NCI-H226 (cell line): ENCODE results near the gene PLXNA3.

Source experiments
- DNase-seq: peaks from one replicate; pipeline ENCODE4 v3.0.0-alpha.2; 2015

PLXNA3 gene

GRCh38 chrX:154460326-154460725 is 2.2 kb downstream of the PLXNA3 start:
- no peak for DNase-seq

GRCh38 chrX:154462396-154462795 is 4.3 kb downstream of the PLXNA3 start:
- no peak for DNase-seq

GRCh38 chrX:154463611-154464220 is 5.6 kb downstream of the PLXNA3 start:
- DNase-seq = no peak

DNA sequence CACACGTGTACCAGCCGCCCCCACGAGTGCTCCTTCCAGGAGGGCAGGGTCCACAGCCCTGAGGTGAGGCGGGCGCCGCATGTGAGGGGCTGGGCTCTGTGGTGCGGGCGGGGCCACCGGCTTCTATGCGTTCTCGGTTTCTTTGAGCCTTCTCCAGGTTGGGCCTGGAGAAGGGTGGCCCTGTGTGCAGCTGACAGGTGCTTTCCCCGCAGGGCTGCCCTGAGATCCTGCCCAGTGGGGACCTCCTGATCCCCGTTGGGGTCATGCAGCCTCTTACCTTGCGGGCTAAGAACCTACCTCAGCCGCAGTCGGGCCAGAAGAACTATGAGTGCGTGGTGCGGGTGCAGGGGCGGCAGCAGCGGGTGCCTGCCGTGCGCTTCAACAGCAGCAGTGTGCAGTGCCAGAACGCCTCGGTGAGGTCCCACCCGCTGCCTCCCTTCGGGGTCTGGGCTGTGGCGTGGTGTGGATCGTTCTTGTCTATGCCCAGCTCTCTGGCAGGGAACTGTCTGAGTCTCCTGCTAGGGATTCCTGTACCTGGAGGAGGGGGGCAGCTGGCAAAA is 6.8 kb downstream of the PLXNA3 start:
- DNase-seq = no peak

DNA sequence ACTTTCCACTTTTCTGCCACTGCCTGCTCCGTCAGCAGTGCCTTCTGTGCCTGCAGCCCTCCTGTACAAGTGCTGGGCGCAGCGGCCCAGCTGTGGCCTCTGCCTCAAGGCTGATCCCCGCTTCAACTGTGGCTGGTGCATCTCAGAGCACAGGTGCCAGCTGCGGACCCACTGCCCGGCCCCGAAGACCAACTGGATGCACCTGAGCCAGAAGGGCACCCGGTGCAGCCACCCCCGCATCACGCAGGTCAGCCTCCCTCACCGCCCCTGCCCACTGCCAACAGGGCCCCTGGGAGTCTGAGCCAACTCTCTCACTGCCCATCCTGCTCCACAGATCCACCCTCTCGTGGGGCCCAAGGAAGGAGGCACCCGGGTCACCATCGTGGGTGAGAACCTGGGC is 7.5 kb downstream of the PLXNA3 start:
- DNase-seq = no peak

DNA sequence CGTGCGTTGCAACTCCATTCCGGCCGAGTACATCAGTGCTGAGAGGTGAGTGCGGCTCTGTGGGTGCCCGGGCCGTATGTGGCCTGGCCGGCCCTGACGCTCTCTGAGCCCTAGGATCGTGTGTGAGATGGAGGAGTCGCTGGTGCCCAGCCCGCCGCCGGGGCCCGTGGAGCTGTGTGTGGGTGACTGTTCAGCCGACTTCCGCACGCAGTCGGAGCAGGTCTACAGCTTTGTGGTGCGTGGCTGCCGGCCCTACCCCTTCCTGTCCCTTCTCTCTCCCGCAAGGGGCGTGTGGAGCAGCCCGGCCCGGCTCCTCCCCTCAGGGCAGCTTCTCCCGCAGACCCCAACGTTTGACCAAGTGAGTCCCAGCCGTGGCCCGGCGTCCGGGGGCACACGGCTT is 8.0 kb downstream of the PLXNA3 start:
- DNase-seq = no peak

DNA sequence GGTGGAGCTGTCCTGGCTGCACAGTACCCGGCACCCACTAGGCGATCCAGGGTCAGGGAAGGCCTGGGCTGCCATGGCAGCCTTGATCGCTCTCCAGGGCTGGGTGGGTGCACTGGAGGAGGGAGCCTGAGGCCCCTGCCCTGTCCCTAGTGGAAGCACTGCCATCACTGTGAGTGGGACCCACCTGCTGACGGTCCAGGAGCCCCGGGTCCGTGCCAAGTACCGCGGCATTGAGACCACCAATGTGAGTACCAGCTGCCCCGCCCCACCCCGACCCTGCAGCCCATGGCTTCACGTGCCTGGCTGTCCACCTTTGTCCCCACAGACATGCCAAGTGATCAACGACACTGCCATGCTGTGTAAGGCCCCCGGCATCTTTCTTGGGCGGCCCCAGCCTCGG is 8.8 kb downstream of the PLXNA3 start:
- DNase-seq = no peak

GRCh38 chrX:154467556-154467955 is 9.5 kb downstream of the PLXNA3 start:
- no peak for DNase-seq

- no peak for DNase-seq
These were observed 10.1 kb downstream of the PLXNA3 start for GRCh38 chrX:154468217-154468616.

DNA sequence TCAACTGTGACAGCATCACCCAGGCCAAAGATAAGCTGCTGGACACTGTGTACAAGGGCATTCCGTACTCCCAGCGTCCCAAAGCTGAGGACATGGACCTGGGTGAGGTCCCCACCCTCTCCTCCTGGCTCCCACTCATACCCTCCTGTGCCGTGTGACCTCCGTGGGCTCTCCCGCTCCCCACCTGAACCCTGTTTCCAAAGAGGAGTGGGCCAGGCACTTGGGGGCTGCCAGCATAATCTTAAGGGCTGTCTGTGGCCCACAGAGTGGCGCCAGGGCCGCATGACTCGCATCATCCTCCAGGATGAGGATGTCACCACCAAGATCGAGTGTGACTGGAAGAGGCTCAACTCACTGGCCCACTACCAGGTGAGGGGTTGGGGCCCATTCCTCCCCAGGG is 11.0 kb downstream of the PLXNA3 start:
- no peak for DNase-seq

DNA sequence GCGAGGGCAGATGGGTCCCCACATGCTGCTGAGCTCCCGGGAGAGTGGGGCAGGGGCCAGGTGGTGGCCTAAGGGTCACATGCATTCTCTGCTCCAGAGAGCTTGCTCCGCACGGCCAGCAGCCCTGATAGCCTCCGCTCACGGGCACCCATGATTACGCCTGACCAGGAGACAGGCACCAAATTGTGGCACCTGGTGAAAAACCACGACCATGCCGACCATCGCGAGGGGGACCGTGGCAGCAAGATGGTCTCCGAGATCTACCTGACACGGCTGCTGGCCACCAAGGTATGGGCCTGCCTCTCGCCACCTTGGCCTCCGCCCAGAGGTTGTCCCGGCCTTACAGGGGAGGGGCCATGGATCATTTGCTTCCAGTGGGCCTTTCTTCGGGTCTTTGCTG is 11.8 kb downstream of the PLXNA3 start:
- no peak for DNase-seq

DNA sequence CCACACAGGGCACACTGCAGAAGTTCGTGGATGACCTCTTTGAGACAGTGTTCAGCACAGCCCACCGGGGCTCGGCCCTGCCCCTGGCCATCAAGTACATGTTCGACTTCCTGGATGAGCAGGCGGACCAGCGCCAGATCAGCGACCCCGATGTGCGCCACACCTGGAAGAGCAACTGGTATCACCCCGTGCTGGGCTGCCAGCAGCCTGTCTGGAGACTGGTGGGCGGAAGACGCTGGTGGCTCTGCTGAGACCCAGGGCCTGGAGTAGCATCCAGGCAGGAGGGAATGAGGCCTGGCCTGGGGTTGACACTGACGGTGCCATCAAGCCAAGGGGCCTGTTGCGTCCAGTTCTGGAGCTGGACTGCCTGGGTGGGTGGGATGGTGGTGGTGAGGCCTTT is 12.4 kb downstream of the PLXNA3 start:
- DNase-seq = no peak

DNA sequence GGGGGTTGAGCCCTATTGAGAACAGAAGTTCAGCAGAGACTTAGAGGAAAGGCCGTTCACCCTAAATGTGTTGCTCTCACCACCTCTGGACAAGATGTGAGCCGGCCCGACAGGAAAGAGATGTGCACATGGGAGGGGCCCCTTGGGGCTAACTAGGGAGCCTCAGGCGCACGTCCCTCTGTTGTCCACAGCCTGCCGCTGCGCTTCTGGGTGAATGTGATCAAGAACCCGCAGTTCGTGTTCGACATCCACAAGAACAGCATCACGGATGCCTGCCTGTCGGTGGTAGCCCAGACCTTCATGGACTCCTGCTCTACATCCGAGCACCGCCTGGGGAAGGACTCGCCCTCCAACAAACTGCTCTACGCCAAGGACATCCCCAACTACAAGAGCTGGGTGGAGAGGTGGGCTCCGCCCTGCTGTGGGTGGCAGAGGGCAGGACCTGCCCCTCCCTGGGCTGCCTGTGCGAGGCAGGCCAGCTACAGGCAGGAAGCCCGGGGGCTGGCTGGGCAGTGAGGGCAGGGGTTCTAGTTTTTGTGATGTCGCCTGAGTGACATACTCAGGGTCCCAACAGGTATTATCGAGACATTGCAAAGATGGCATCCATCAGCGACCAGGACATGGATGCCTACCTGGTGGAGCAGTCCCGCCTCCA is 13.0 kb downstream of the PLXNA3 start:
- DNase-seq = no peak

GRCh38 chrX:154471839-154472684 is 14.0 kb downstream of the PLXNA3 start:
- DNase-seq = no peak

DNA sequence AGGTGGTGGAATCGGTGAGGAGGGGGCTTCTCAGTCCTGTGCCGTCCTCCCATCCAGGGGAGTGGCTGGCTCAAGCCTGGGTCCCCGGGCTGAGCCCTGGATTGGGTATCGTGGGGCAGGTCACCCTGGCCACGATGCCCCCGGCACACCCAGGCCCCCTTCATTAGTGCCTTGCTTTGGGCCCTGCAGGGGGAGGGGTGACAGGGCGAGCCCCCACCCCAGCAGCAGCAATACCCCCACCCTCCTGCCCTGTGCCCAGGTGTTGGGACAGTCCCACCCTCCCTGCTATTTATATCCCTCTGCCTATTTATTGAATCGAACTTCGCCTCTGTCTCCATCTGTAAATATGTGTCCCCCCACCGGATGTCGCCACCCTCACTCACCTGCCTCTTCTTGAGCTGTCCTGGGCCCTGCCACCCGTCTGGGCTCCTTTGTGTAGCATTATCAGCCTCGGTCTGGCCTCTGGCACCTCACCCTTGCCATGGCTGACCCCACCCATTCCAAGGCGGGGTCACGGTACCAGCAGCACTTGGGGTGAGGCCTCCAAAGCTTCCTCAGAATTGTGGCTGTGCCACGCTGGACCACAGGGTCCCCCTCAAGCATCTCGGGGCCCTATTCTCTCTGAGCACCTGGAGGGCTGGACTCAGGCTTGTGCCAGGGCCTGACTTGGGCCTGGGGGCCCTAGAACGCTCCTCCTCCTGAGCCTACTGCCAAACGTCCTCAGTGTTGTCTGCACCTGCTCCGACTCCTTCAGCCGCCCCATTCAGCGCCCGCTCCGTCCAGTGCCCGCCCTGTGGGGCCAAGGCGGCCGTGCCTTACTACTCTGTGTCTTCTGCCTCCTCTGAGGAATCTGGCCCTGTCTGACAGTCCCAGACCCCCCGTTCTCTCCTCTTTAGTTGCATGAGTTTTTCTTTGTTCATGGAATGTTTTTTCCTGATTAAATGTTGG is 14.9 kb downstream of the PLXNA3 start:
- no peak for DNase-seq

DNA sequence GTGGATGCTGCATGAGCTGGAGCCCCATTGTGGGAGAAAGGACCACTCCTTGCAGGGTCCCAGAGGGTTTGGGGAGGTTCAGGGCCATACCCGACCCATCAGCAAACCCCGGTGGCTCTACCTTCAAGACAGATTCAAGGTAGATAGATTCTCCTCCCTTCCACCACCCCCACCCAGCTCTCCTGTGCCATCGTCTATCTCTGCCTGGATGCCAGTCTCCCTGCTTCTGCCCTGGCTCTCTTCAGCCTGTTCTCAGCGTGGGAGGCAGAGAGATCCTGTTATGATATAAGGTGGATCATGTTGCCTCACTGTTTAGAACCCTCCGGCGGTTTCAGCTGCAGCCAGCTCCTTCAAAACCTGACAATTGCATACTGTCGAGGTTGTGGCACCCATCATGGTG is 15.6 kb downstream of the PLXNA3 start:
- DNase-seq = no peak

GRCh38 chrX:154476821-154477220 is 18.7 kb downstream of the PLXNA3 start:
- no peak for DNase-seq

- no peak for DNase-seq
These were observed 19.9 kb downstream of the PLXNA3 start for GRCh38 chrX:154477891-154478477.

- DNase-seq = peak; percentile 74
These were observed 20.9 kb downstream of the PLXNA3 start, which contains the start of gene LAGE3 for GRCh38 chrX:154478728-154479622. LAGE3 (minus strand) TSS chrX:154479281; CDS start chrX:154478915, 366 bp downstream.

- DNase-seq = no peak
These were observed 23.1 kb downstream of the PLXNA3 start for GRCh38 chrX:154481195-154481594.
